Fibroblast of villous mesenchyme (primary cell): ENCODE measurements around the gene DNAJC17. TPM values are rescaled to one million over a fixed set of nuclear protein-coding genes. Genes with fewer than 3 reads are reported as not detected.

ENCODE experiments used
- DNase-seq: peaks from one replicate; pipeline ENCODE4 v3.0.0-alpha.2; 2010; ENCODE audit warnings: low read depth
- H3K4me3 ChIP-seq: 2 replicates; pipeline ENCODE4 v1.5.1; 2011; ENCODE audit warnings: low read depth, mild to moderate bottlenecking, low read length
- total RNA-seq: library from RNA; depleted of rRNA; stranded (reverse); fragments of >200 nt; gene quantifications from 2 replicates; pipeline ENCODE4 v1.2.3, GENCODE V29; 2012
- TF ChIP-seq, protein P1 (sequence below): IDR thresholded peaks from 2 replicates; pipeline ENCODE4 v1.5.1; 2012; ENCODE audit warnings: low read depth, mild to moderate bottlenecking, low read length; ENCODE audit not compliant: insufficient read depth

The DNAJC17 gene
- total RNA-seq, 1 donor = 30.7 TPM

DNA sequence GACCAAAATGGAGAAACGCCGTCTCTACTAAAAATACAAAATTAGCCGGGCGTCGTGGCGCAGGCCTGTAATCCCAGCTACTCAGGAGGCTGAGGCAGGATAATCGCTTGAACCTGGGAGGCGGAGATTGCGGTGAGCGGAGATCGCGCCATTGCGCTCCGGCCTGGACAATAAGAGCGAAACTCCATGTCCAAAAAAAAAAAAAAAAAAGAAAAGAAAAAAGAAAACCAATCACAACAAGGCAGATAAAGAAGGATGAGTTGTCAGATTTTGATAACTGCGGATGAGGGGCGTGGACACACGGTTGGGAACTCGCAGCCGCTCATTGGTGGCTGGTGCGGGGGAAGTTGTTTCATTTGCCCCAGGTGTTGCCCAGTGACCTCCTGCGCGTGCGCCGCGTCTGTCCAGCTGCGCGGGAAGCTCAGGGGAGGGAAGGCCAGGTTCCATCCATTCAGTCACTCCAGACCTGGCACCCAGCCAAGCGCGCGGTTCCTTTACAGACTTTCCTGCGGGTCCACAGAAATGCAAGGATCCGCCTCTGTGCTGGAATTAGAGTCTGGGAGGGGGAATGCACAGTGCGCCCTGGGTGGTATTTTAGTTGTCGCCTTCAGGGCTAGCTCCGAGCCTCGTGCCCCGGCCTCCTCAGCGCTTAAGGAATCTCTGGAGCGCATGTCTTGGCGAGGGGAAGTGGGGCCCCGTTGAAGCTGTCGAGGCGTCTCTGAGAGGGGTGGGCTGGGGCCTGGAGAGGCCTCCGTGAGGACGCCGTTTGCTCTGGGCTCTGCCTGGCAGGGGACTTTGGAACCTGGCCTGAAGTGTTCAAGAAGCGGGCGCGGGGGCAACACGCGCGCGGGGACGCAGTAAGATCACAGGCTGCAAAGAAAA lies 44.1 kb downstream of the DNAJC17 start:
- peak; percentile 54 for DNase-seq

DNA sequence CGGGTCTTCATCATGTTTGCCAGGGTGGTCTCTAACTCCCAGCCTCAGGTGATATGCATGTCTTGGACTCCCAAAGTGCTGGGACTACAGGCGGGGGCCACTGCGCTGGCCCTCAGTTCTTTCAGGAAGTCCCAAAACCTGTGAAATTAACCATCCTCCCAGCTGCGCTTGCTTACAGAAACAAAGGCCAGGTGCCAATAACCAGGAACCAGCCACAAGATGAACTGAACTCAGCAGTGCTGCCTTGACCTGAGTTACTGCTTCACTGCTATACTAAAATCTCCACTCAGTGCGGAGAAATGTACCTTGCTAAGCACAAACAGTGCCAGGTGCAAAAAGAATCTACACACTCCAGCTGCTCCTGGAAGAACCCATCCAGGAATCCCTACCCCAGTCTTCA lies 47.3 kb downstream of the DNAJC17 start:
- TF ChIP-seq, protein P1, sequence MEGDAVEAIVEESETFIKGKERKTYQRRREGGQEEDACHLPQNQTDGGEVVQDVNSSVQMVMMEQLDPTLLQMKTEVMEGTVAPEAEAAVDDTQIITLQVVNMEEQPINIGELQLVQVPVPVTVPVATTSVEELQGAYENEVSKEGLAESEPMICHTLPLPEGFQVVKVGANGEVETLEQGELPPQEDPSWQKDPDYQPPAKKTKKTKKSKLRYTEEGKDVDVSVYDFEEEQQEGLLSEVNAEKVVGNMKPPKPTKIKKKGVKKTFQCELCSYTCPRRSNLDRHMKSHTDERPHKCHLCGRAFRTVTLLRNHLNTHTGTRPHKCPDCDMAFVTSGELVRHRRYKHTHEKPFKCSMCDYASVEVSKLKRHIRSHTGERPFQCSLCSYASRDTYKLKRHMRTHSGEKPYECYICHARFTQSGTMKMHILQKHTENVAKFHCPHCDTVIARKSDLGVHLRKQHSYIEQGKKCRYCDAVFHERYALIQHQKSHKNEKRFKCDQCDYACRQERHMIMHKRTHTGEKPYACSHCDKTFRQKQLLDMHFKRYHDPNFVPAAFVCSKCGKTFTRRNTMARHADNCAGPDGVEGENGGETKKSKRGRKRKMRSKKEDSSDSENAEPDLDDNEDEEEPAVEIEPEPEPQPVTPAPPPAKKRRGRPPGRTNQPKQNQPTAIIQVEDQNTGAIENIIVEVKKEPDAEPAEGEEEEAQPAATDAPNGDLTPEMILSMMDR = no peak
- no peak overlapping the region for H3K4me3 ChIP-seq
- no peak for DNase-seq

More for the DNA sequence above, 44.1 kb downstream of the DNAJC17 start:
- peak overlapping the region; percentile 65 for H3K4me3 ChIP-seq
- TF ChIP-seq, protein P1 = no peak

DNA sequence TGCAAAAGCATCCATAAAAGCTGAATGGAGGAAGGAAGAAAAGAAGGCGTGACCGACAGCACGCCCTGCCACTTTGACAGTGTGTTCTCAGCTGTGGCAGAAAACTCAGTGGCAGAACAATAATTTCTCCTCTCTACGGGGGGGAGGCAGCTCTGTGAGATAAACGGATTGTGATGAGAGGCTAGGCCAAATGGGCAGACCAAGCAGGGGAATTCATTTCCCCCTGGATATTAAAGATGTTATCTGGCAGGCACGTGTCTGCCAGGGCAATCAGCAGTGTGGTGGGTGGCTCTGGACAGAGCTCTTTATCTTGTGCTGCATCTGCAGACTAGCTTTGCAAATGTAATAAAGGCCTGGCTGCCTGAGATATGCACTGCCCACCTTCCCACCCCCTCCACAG lies 50.3 kb downstream of the DNAJC17 start:
- no peak for DNase-seq
- H3K4me3 ChIP-seq = no peak overlapping the region
- TF ChIP-seq, protein P1 = no peak

DNA sequence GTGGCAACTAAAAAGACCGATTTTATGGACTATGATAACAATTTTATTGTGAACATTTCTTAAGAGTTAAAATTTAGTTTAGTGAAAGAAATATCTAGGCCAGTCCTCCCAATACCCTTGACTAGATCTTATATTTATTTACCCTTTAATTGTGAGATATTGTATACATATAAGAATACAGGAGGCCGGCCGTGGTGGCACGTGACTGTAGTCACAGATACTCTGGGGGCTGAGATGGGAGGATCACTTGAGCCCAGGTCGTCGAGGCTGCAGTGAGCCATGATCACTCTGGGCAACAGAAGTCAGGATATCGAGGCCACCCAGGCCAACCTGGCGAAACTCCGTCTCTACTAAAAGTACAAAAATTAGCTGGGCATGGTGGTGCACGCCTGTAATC lies 51.5 kb downstream of the DNAJC17 start:
- TF ChIP-seq, protein P1 = no peak
- peak overlapping the region; percentile 99 for H3K4me3 ChIP-seq
- no peak for DNase-seq

DNA sequence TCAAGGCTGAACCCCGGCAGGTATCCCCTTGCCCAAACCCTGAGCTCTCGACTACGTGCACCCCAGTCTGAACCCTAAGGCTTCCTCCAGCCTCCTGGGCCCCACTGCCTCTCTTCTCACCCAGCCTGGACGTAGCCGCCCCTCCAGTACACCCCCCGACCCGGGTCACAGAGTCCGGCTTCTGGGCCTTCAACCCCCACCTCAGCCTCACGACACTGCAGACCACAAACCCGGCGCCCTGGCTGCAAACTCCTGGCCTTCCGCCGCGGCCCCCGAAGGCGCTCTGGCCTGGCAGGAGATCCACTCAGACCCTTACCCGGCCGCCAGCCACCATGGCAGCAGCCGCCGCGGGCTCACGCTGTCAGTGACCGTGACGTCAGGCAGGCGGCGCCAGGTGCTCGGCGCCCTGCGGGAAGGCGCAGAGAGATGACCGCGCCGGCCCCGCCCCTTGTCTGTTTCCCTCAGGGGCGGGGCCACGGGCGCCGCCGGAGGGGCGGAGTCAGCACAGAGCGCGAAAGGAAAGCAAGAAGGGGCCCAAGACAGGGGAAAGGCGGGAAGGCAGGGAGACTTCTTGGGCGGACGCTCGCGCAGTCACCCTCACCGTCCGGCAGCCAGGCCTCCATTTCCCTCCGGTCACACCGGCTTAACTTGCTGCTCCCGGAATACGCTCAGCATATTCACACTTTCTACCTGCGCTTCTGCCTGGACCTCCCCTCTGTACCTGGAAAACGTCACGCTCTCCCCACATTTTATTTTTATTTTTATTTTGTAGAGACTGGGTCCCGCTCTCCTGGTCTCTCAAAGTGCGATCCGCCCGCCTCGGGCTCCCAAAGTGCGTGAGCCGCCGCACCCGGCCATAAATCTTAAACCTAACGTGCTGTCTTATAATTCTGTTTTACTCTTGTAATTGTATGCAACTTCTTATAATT lies 52.1 kb downstream of the DNAJC17 start, which contains the start of gene RMDN3:
Gene RMDN3 (minus strand): TSS at position 372 of the 929 bp plus-strand sequence. CDS start 471 bp downstream, outside the sequence.
- H3K4me3 ChIP-seq = peak within 1 kb of the TSS; percentile 99
- peak; percentile 94 for DNase-seq
- TF ChIP-seq, protein P1 = no peak

DNA sequence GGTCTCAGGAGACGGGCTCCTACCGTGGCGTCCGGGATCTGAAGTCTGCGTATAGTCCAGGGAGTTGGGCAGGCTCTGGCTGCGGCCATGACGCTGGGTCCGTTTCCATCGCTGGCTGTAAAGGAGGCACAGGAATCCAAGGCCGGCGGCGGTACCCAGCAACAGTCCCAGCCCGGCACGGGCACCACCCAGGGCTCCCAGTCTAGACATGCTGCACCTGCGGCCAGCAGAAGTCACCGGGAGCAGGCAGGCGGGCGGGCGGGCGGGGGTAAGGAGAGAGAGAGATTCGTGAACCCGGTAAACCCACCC lies 52.7 kb downstream of the DNAJC17 start:
- TF ChIP-seq, protein P1 = no peak
- H3K4me3 ChIP-seq = peak overlapping the region; percentile 99
- peak; percentile 34 for DNase-seq
